Thyroid gland (tissue), 4 donors: ENCODE data around the gene UBE2G1.

ENCODE experiments used
- CTCF ChIP-seq, 6 experiments: fragments of 200-600 bp in 3 of 6; fragments of 450-650 bp in 3 of 6; sonication (generic) in 3 of 6; IDR thresholded peaks; one replicate each; pipeline ENCODE4 v1.5.1; 2016 to 2019; ENCODE audit warnings: antibody characterized with exemption in 6 of 6, mild to moderate bottlenecking in 2 of 6, inconsistent platforms in 1 of 6, moderate library complexity in 1 of 6
- POLR2A ChIP-seq, 2 donors: fragments of 450-650 bp; IDR thresholded peaks; one replicate each; pipeline ENCODE4 v1.6.1; 2017; ENCODE audit warnings: antibody characterized with exemption in 2 of 2, mild to moderate bottlenecking in 2 of 2, moderate library complexity in 1 of 2

- TF ChIP-seq POLR2A (IDR thresholded peaks at IDR 0.05): no peak
- TF ChIP-seq CTCF (IDR thresholded peaks at IDR 0.05): no peak
Observed at GRCh38 chr17:4409659-4410058, 43.2 kb upstream of the UBE2G1 start.
